ENCODE data around the gene URB1.
"Not testable (repeated sequence)": the region's sequence is repeated elsewhere in the genome, so short reads cannot be mapped to it uniquely, and the experiment has no call there.

The URB1 gene

DNA sequence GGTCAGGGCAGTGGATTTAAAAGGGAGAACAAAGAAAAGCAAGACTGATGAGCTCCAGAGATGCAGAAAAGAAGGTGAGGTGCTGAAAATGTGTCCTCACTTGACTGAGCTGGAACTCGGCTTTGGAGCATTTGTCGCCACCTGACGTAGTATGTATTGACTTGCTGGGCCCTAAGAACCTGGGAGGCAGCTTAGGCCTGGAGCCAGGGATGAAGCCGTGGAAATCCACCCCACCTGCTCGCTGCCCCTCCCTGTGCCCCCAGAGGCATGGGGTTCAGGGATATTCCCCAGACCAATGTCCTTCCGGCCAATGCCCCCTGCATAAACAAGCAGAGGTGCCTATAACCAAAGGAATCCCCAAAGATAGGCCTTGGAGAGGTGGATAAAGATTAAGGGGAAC lies 79.8 kb downstream of the URB1 start:
- TF ChIP-seq, protein P1, sequence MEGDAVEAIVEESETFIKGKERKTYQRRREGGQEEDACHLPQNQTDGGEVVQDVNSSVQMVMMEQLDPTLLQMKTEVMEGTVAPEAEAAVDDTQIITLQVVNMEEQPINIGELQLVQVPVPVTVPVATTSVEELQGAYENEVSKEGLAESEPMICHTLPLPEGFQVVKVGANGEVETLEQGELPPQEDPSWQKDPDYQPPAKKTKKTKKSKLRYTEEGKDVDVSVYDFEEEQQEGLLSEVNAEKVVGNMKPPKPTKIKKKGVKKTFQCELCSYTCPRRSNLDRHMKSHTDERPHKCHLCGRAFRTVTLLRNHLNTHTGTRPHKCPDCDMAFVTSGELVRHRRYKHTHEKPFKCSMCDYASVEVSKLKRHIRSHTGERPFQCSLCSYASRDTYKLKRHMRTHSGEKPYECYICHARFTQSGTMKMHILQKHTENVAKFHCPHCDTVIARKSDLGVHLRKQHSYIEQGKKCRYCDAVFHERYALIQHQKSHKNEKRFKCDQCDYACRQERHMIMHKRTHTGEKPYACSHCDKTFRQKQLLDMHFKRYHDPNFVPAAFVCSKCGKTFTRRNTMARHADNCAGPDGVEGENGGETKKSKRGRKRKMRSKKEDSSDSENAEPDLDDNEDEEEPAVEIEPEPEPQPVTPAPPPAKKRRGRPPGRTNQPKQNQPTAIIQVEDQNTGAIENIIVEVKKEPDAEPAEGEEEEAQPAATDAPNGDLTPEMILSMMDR (IDR thresholded peaks at IDR 0.05; ENCODE audit: borderline replicate concordance, insufficient read depth, low read depth, low read length), result no peak
- no peak overlapping the region for H3K4me3 ChIP-seq (ENCODE audit: low read depth, low read length)

DNA sequence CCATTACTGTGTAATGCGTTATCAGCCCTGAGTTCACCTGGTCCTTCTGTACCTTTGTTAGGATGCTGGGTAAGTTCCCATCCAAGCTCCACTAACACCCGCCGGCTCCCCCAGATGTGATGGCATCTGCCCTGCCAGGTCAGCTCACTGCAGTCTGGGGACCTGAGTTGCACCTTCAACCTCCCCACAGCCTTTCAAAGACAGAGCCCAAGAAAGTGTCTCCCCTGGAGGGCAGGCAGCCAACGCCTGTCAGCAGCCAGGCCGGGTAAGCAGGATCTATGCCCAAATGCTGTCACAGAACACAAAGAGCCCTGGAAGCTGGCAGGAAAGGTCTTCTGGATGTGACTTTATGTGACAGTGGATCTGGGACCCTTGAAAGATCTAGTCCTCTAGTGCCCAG lies 80.5 kb downstream of the URB1 start:
- TF ChIP-seq, protein P1 (IDR thresholded peaks at IDR 0.05; ENCODE audit: borderline replicate concordance, insufficient read depth, low read depth, low read length), result no peak
- no peak overlapping the region for H3K4me3 ChIP-seq (ENCODE audit: low read depth, low read length)

DNA sequence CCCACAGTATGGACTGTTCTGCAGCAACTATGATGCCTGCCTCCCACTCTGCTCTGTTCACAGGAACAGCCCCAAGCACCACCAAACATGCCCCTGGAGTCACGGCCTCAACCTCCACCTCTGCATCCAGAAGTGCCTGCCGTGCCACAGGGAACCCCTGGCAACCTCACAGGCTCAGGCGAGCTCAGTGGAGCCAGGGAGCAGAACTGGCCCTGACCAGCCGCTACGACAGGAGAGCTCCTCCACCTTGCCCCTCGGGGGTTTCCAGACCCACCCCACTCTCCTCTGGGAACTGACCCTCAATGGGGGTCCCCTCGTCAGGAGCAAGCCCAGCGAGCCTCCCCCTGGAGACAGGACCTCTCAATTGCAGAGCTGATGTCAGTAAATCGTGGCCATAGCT lies 81.2 kb downstream of the URB1 start:
- H3K4me3 ChIP-seq (ENCODE audit: low read depth, low read length), result no peak overlapping the region

DNA sequence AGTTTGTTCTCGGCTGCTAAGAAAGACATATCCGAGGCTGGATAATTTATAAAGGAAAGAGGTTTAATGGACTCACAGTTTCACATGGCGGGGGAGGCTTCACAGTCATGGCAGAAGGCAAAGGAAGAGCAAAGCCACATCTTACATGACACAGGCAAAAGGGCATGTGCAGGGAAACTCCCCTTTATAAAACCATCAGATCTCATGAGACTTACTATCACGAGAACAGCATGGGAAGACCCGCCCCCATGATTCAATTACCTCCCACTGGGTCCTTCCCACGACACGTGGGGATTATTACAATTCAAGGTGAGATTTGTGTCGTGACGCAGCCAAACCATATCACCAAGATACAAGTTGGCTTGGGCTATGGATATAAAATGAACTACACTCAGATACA lies 81.8 kb downstream of the URB1 start:
- not testable (repeated sequence) for H3K4me3 ChIP-seq (ENCODE audit: low read depth, low read length)

More for the DNA sequence above, 81.2 kb downstream of the URB1 start:
- TF ChIP-seq, protein P1 (IDR thresholded peaks at IDR 0.05; ENCODE audit: borderline replicate concordance, insufficient read depth, low read depth, low read length), result no peak

DNA sequence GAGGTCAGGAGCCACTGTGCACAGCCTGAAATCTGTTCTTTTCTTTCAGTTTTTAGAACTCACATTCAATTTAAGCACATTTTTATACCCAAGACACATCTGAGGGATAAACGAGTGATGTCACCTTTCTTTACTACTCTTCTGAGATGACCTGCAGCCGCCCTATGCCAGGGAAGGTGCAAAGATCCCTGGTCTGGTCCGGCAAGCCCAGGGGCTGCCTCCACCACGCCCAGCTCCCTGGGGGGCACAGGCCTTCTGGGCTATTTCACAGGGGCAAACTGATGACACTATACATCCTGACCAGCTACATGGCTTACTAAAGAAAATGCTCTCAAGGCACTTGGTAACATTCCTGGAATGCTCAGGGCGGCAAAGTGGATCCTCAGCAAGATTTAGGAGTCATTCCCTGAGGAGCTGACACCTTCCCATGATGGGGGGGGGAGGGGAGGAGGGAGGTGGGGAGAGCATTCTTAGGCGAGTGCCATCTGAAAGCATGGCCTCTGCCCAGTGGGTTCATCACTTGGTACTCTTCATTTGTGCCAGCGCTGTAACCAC lies 82.8 kb downstream of the URB1 start:
- TF ChIP-seq, protein P1 (IDR thresholded peaks at IDR 0.05; ENCODE audit: borderline replicate concordance, insufficient read depth, low read depth, low read length), result no peak

DNA sequence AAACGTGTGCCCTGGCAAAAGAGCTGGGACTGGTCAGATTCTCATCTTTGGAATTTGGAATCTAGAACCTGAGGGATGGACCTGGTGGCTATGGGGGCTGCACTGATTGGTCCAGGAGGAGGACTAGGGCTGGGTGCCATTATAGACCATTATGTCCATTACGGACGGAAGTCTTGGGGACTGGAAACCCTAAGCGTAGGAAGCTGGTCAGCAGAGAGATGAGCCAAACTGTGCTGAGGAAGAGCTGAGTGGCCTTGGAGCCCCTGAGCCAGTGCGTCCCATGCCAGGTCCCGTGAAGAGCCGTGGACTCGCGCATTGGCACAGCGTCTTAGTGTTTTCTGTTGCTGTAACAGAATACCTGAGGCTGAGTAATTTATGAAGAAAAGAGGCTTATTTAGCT lies 84.1 kb downstream of the URB1 start:
- H3K4me3 ChIP-seq (ENCODE audit: low read depth, low read length), result no peak overlapping the region
- TF ChIP-seq, protein P1 (IDR thresholded peaks at IDR 0.05; ENCODE audit: borderline replicate concordance, insufficient read depth, low read depth, low read length), result no peak

More for the DNA sequence above, 82.8 kb downstream of the URB1 start:
- no peak overlapping the region for H3K4me3 ChIP-seq (ENCODE audit: low read depth, low read length)

DNA sequence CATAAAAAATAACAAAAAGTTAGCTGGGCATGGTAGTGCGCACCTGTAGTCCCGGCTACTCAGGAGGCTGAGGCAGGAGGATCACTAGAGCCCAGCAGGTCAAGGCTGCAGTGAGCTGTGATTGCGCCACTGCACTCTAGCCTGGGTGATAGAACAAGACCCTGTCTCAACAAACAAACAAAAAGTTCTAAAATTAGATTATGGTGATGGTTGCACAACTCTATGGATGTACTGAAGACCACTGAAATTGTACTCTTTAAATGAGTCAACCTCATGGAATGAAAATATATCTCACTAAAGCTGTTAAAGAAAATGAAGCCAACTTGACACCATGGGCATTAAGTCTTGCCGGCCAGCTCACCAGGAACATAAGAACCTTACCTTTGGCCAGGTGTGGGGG lies 85.1 kb downstream of the URB1 start:
- TF ChIP-seq, protein P1 (IDR thresholded peaks at IDR 0.05; ENCODE audit: borderline replicate concordance, insufficient read depth, low read depth, low read length), result no peak
- no peak overlapping the region for H3K4me3 ChIP-seq (ENCODE audit: low read depth, low read length)
